NOMO-1 treated with DMSO at 0.1 percent for 48 hours (cell line): ENCODE data around the gene PYHIN1.

Source experiments
- DNase-seq: peaks from one replicate; lab custom pipeline; 2025; ENCODE audit not compliant: unreplicated experiment; lab: John Stamatoyannopoulos, UW

Gene PYHIN1

DNA sequence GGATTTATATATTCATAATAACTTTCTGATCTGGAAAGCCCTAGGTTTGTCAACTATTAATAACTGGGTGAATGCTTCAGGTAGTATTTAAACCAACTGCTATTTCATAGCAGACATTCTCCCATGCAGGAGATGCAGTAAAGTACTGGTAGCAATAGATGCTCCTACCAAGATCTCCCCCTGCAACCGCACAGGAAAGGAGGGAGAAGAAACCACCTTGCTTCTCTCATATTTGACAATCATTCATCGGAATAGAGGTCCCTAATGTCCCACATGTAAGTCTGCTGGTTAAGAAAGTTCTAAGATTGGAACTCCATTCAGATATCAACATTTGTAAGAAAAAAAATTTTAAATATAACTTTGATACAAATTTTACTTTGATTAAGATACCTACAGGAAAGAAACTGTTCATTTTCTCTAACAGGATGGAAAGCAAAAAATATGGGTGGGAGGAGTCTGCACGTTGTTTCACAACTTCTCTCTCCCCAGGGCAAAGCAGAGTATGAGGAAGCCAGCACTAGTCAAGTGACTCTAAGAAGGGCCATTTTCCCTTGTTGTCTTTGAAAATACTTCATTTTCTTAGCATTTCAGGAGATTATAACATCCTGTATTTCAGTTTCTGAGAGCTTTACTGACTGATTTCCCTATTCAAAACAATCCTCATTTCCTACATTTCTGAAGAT, at the start of gene PYHIN1:
PYHIN1 (plus strand) TSS at position 498 of the 683 bp plus-strand sequence. CDS start 5,359 bp downstream, outside the sequence.
- peak; percentile 64 for DNase-seq

DNA sequence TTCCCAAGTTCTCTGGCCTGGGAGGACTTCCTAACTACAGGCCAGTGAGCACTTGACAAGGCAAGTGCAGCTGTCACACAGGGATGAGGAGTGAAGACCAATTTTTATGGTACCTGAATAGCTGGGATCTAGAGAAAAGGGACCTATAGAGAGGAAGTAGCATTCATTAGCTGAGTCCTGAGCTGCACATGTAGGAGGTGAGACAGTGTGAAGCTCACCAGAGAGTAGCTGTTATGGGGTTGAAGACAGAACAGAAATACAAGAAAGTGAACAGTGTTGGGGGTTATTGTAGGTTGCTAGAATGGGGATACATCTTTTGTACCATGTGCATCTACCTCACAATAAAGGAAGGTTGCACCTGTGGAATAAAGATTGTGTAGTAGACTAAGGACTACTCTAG, 37.7 kb upstream of the PYHIN1 start:
- DNase-seq: no peak

DNA sequence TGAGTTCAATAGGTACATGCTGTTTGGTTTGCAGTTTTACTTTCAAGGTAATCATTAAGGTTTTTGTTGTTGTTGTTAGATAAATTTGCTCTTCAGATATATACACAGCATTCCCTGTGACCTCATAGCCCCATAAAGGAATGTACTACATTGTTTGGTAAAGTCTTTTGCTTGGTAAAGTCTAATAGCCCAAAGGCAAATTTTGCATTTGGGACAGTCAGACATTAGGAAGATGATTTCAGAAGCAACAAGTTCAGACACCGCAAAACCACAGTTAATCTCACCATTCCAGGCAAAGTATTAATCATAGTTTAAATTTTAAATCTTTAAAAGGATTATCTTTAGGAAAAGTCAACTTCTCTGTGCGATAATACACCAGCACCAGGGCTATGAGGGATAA, 32.6 kb upstream of the PYHIN1 start:
- DNase-seq: no peak

DNA sequence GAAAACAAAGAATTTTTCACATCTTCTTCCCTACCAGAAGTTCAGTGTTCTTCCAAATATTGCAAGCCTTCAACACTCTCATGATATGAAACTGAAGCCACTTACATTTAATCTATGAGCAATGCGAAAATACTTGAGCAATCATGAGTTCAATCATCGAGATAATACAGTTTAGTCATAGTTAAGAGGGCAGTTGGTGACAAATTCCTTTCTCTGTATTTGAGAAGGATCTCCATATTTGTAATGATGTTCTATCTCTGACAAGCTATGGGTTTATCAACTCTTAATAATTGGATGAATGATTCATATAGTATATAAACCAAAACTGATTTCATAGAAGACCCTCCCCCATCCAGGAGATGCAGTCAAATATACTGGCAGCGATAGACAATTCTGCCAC, 29.7 kb upstream of the PYHIN1 start:
- no peak for DNase-seq

DNA sequence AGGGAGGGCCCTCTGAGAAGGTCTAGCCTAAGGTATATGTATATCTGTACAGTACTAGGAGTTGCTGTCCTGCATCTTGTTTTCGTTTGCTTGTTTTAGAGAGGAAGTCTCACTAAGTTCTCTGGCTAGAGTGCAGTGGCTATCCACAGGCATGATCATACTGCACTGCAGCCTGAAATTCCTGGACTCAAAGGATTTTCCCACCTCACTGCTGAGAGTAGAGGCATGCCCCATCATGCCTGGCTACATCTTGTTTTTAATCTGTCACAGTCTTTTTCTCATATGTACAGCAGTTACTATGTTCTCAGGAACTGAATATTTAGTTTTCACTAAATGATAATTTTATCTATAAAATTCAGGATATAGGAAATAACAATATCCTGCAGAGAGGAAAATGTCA, 15.3 kb upstream of the PYHIN1 start:
- DNase-seq: no peak

DNA sequence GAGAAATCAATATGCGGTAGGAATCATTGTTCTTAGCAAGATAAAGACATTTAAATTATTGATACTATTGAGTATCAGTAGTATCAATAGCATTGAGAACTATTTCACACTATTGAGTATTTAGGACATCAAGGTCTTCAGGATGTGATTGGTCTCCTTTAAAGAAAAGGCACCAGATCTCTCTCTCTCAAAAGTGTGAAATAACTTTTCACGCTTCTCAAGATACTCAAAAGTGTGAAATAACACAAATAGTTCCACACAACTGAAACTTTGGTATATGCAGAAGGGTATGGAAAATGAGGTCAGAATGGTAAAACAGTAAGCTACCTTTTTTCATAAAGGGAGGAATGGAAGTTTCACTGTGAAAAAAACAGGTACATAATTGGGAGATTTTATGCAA, 6.7 kb upstream of the PYHIN1 start:
- DNase-seq: no peak

DNA sequence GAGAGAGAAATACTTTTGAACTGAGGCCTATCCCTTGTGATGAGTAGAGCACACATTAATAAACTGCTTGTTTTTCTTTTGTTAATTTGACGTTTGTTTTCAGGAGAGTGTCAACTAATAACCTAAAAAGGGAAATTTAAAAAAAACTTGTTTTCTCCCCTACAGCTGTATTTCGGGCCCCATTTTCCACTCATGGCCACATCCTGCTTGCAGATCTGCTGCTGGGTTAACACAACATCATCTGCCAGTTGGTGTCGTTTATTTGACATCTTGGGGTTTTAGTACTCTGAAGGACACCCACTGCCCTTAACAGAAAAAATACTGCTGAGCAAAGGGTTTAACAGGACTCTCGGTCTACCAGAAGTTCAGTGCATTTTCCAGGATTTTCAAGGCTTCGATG, 848 bp upstream of the PYHIN1 start:
- no peak for DNase-seq

DNA sequence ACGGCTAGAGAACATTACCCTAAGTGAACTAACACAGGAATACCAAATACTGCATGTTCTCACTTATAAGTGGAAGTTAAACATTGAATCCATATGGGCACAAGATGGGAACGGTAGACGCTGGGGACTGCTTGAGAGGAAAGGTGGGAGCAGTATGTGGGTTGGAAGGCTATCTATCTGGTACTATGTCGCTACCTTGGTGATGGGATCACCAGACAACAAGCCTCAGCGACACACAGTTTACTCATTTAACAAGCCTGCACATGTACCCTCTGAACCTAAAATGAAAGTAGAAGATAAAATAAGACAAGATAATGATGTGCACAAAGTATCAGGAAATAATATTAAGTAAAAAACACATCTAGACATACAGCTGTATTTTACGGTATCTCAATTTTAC, 819 bp downstream of the PYHIN1 start:
- DNase-seq: no peak

DNA sequence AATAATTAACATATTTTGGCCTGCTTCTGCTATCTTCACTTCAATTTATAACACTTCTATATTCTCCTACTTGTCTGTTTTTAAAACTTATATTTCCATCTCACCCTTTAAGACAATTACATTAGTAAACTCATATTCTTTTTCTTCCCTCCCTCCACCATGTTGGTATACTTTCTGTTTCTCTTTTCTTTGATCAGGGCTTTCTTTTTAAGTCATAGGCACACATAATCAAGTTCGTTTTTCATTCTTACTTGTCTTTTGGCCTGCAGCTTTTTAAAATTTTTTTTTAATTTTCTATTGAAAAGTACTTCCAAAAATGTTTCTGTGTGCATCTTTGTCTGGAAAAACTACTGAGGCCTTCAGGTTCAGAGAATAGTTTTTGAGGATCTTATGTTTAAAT, 2.3 kb downstream of the PYHIN1 start:
- no peak for DNase-seq

DNA sequence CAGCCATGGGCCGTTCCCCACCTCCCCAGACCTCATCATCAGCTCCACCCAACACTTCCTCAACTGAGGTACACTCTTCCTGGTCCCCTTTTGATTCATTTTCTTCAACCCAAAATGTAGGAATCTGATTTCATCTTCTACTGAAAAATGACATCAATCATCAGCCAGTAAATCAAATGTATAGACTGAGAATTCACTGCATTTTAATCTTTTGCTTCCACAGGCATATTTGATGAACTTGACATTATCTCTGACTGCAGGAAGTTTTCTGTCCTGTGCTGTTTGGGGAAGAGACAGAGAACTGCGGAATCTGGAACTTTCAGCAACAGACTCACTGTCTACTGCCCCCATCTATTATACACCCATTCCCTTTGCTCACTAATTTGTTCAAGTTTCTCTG, 7.8 kb downstream of the PYHIN1 start:
- no peak for DNase-seq

DNA sequence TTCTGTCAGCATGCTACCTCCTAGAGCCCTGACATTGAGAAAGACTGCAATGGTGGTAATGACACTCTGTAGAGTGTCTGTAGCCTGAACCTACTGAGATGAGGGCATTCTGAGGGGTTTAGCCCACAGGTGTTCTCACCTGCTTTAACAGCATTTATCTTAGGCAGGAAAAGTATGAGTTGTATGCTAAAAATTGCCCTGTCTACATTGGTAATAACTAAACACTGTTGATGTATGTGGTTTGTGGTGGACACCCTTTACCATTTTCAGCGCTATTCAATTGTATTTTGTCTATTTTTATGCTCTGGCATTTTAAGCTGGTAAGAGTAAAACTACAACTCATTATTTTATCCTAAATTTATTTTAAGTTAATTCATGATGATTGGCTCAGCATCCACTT, 10.0 kb downstream of the PYHIN1 start:
- DNase-seq: no peak

DNA sequence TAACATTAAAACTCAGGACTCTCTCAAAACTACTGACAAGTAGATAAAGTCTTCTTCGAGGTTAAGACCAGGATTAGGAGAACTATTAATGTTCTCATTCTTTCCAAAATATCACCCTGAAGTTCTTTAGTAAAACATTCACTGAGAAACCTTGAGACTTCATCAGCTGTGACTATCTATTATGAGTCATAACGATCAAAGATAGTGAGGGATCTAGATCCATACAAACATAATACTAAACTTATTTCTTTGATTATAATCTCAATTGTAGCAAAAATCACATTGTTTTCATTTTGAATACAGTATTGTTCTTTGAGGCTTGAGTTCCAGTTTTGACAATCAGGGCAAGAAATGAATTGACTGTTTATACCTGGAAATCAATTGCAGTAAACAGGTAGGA, 11.1 kb downstream of the PYHIN1 start:
- DNase-seq: no peak

DNA sequence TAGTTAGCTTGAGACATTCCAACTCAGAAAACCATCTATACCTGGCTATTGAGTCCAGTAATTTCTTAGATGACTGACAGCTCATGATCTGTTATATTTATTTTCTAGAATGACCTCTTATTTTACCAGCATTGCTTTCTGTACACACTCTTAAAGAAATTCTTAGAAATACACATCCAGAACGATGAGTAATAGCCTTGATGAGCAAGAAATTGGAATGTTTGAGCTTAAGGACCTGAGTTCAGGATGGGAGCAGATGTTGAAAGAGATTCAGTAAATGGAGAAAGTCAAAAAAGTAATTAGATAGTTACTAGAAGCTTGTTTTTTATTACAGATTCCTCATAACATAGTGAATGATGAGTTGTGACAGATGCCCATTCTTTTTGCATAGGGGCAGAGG, 11.7 kb downstream of the PYHIN1 start:
- DNase-seq: no peak

DNA sequence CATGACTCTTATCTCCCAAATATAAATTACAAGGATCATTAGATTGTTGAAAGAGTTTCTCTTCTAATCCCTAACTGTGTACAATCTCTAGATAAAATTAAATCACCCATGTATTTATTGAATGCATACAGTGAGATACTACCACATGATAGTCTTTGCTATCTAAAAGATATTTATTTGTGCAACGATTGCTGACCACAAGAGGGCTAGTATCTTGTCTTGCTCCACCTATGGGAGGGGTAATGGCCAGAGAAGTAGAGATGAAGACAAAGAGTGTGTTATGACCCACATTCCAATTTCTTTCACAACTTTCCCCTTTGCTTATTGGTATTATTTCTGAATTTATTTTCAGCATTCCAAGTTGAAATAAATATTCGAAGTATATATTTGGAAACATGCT, 13.7 kb downstream of the PYHIN1 start:
- DNase-seq: no peak

DNA sequence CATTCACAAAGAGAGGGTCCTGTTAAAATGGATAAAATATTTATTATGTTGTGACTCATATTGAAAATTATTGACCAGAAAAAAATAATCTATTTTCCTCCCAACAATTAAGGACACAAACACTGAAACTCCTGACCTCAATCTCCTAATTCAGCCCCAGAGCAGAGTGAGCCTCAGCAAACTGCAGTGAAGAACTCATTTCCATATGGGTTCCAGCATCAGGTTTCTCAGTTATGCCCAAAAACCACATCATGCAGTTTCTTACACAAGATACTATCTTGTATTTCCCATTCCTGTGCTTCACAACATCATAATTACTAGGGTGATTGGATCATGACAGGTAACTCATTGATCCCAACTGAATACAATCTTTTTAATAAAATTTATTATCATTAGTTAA, 15.4 kb downstream of the PYHIN1 start:
- DNase-seq: no peak

DNA sequence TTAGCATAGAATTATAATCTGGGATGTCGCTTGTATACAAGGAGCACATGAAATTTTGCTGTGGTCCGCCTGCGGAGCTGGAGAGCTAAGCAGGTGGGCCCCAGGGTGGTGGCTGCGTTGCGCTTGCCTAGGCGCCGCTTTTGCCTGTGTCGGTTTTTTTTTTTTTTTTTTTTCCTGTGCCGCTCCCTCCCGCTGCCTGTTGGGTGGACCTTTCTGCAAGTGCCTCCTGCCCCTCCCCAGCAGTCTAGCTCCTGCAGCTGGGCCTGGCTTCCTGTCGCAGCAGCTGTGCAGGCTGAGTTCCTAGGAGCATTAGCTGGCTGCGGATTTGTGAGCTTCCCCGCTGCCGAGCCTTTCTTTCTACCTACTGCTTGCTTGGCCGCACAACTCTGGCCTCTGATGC, 20.6 kb downstream of the PYHIN1 start:
- peak; percentile 59 for DNase-seq

DNA sequence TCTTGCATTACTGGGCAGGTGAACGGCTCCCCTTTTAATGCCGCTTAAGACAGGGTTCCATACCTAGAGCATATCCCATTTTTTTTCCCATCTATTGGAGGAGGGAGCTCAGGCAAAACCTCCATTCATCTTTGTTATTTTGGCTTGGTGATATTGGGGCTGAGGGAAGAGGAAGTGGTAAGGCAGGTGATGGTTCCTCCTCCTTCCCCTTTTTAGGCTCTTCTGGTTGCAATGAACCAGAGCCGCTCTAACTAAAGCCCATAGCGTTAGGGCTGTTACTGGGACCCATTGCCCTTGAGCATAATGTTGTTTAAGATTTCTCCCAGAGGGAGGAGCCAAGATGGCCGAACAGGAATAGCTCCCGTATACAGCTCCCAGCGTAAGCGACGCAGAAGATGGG, 21.1 kb downstream of the PYHIN1 start:
- DNase-seq: peak; percentile 77

DNA sequence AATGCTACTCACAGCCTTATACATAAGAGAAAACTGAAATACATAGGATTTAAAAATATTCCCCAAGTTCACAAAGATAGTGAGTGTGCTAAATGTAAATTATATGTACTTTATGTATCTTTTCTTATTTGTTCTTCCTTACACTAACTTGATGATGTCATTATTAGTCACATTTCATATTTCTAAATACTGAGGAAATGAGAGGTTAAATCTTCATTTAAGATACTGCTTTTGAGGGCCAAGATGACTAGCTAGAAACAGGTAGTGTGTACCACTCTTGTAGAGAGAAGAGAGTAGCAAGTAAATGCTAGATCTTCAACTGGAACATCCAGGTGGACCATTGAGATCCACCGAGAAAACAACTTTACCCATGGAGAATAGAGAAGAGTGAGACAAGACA, 29.8 kb downstream of the PYHIN1 start:
- no peak for DNase-seq

DNA sequence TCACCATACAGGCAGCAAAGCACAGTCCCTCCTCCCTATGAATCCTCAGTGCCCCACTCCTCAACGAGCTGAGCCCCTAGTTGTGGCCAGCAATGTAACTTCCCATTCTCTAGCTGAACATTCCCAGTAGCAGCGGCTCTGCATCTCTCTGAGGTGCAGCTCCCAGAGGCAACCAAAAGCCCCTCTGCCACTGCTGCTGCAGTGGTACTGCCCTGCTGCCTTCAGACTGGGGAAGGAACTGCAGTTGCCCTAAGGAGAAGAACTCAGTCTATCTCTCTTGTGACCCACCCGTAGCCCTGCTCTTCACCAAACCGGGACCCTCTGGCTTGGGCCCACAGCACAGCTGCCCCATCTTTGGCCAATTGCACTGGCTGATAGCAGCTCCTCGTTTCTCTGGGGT, 31.6 kb downstream of the PYHIN1 start:
- DNase-seq: no peak

DNA sequence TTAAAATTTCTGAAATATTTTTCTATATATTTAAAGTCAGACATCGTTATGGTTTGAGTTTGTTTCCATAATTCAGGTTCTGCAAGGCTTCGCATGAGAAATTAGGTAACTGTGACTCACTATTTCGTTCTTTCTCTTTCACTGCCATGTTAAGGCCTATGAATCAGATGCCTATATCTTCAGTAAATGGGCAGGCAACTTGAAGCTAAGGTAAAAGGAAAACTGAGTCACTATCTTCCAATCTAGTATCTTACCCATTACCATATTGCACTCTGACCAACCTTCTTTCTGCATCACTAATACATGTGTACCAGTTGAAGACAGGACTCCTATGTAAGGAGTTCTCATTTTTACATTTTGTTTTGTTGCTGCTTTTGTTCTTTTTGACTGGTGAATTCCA, 37.8 kb downstream of the PYHIN1 start:
- DNase-seq: no peak

DNA sequence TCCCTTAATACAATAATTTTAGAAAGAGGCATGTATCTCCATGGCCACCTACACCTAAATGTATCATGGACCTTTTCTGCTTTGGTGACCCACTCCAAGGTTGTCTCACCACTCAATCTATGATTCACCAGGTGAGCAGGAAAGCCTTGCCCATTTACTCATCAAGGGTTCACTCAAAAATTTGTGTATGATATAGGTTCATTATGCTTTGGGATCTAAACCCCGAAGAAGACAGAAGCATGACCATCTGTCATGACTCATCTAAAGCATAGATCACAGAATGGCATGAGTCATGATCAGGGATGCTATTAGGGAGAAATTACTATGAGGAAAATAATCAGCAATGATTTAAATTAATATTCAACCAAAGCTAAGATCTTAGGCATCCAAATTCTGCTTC, 38.5 kb downstream of the PYHIN1 start:
- DNase-seq: no peak

DNA sequence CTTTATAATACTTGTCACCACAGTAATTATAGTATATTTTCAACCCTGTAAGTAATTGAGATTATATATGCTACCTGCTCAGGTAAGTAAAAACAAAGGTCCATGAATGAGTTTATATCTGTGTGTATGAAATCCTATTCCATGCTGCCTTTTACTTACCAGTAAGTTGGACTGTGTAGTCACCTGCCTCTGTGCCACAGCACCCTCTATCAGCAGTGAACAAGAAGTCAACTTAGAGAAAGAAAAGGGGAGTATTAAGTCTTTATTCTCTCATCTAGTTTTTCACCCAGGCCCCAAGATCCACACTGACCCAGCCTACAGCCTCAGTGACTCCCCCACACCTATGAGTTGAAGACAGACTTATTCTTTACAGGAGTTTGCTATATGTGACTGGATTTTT, 41.5 kb downstream of the PYHIN1 start:
- DNase-seq: peak; percentile 33

DNA sequence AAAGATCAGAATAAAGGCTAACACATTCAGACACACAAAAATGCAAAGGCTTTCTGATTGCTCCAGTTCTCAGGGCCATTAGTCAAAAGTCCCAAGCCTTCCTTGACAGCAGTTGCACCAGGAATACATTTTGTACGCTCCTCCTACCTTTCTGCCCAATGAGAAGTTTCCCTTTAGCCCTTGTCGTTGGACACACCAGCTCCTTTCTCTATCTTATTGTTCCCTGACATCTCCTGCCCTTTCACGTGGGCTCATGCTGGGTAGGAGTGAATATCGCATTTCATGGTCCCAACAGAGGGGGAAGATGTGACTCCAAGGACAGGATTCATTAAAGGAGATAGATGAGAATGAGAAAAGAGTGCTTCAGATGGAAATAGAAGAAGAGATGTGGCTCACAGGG, 44.9 kb downstream of the PYHIN1 start:
- DNase-seq: no peak

DNA sequence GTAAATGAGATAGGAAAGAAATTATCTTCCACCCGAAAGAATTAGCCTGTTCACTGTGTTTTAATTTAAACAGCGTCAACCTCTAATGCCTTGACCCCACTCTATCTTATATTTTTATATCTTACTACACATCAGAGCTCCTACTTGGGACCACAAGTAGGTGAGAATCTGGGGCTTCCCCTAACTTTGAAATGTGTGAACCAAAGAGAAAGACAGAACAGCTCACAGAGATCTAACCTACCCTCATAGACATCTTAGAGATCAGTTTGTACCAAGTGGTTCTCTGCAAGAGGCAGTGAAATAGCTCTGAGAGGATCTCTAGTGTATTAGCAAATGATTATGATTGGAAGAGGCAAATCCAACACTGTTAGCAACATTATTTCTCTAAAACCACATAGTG, 47.4 kb downstream of the PYHIN1 start:
- no peak for DNase-seq
